GM12872 (cell line): ENCODE measurements around the gene PDE10A.

ENCODE experiments used
- CTCF ChIP-seq: IDR thresholded peaks from 3 replicates; pipeline ENCODE4 v1.5.1; 2011; ENCODE audit warnings: low read depth, mild to moderate bottlenecking, low read length, moderate library complexity; ENCODE audit not compliant: insufficient read depth

PDE10A gene

DNA sequence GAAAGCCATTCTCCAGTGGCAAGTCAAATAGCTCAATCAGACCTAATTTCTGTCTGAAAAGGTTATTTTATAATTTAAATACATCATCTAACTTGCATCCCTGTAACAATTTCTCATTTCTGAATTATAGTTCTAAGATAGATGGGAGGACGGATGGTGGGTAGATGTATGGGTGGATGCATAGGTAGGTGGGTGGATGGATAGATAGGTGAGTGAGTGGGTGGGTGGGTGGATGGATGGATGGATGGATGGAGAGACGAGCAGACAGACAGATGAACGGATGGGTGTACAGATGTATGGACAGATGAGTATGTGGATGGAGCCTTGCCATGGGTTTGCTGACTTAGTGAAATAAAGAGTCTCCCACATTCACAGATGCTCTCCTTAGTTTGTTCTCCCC lies 20.0 kb downstream of the PDE10A start:
- no peak for TF ChIP-seq CTCF

GRCh38 chr6:165641672-165642156 lies 21.3 kb downstream of the PDE10A start:
- TF ChIP-seq CTCF = no peak

GRCh38 chr6:165640806-165641205 lies 22.2 kb downstream of the PDE10A start:
- TF ChIP-seq CTCF = no peak

- TF ChIP-seq CTCF = no peak
These were observed 24.5 kb downstream of the PDE10A start for GRCh38 chr6:165638530-165638929.

DNA sequence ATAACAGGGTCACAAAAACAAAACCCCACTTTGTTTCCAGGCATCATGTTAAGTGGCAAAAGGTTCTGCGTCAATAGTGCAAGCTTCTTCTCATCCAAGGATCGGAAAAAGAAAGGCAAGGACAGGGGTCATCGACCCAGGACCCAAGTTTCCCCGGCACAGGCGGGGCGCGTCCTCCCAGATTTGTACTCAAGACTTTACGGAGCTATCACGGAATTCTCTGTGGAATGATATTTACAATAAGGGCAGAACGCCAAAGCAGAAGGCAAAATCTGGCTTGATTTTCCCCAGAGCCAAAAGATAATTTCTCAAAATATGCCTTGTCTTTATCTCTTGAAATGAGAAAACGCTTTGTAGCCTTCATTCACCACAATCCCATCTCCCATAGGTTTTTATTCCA lies 25.5 kb downstream of the PDE10A start:
- TF ChIP-seq CTCF = no peak

GRCh38 chr6:165636402-165637048 lies 26.5 kb downstream of the PDE10A start:
- no peak for TF ChIP-seq CTCF

DNA sequence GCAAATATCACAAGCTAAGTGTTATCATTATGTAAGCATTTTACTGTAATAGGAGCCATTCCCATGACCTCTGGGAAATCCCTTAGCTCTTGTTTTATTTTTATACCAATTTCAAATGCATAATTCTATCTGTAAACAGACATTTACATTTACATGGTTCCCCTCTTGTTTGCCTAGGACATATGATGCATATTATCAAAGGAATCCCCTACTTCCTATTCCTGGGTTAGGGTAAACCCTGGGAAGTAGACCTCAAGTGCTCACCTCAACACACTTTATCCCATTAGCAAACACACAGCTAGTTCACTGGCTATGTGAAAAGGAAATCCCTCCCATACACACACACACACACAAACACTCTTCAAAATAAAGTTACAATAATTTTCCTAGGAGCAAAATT lies 27.1 kb downstream of the PDE10A start:
- TF ChIP-seq CTCF = no peak
